Parathyroid adenoma (tissue), 2 donors: Measurements from ENCODE around the gene PTPN21.

Experiments used
- H2AFZ ChIP-seq: fragments of 300-600 bp; sonication (generic); one replicate; pipeline ENCODE4 v1.7.0; 2017; ENCODE audit warnings: antibody characterized with exemption, mild to moderate bottlenecking
- H3K27ac ChIP-seq: fragments of 300-600 bp; sonication (generic); one replicate; pipeline ENCODE4 v1.7.0; 2017
- H3K27me3 ChIP-seq: fragments of 300-600 bp; sonication (generic); one replicate; pipeline ENCODE4 v1.7.0; 2017; ENCODE audit warnings: low read length; ENCODE audit not compliant: control insufficient read depth, insufficient read depth
- H3K36me3 ChIP-seq: fragments of 300-600 bp; sonication (generic); one replicate; pipeline ENCODE4 v1.7.0; 2017; ENCODE audit warnings: low read length; ENCODE audit not compliant: control insufficient read depth, insufficient read depth
- H3K4me1 ChIP-seq: fragments of 300-600 bp; sonication (generic); one replicate; pipeline ENCODE4 v1.7.0; 2017; ENCODE audit warnings: control low read depth
- H3K4me2 ChIP-seq: fragments of 300-600 bp; sonication (generic); one replicate; pipeline ENCODE4 v1.7.0; 2017; ENCODE audit warnings: low read length
- H3K4me3 ChIP-seq: fragments of 300-600 bp; sonication (generic); one replicate; pipeline ENCODE4 v1.7.0; 2017; ENCODE audit warnings: low read depth, low read length
- H3K79me2 ChIP-seq: fragments of 300-600 bp; sonication (generic); one replicate; pipeline ENCODE4 v1.7.0; 2017; ENCODE audit warnings: control low read depth
- H3K9ac ChIP-seq: fragments of 300-600 bp; sonication (generic); one replicate; pipeline ENCODE4 v1.7.0; 2017; ENCODE audit warnings: mild to moderate bottlenecking
- H3K9me3 ChIP-seq: fragments of 300-600 bp; sonication (generic); one replicate; pipeline ENCODE4 v1.7.0; 2017; ENCODE audit warnings: low read length; ENCODE audit not compliant: control insufficient read depth
- CTCF ChIP-seq: fragments of 300-600 bp; sonication (generic); IDR thresholded peaks from one replicate; pipeline ENCODE4 v1.7.0; 2017; ENCODE audit warnings: antibody characterized with exemption, mild to moderate bottlenecking
- donor health status: primary hyperparathyroidism.

PTPN21 gene

GRCh38 chr14:88505621-88506020 lies 49.2 kb downstream of the PTPN21 start:
- no peaks in the 10 kb centered on the region for H3K27me3 ChIP-seq
- H3K4me1 ChIP-seq = no peaks in the 10 kb centered on the region
- H3K27ac ChIP-seq = no peak overlapping the region
- no peaks in the 10 kb centered on the region for H3K79me2 ChIP-seq
- no peak overlapping the region for H3K4me3 ChIP-seq
- no peak overlapping the region for H2AFZ ChIP-seq
- no peak overlapping the region for H3K4me2 ChIP-seq
- H3K9ac ChIP-seq = no peak overlapping the region
- no peaks in the 10 kb centered on the region for H3K9me3 ChIP-seq
- H3K36me3 ChIP-seq = no peaks in the 10 kb centered on the region
- TF ChIP-seq CTCF = no peak

- Histone ChIP-seq H2AFZ (no peak overlapping the region), H3K4me1 (no peaks in the 10 kb centered on the region), H3K79me2 (no peaks in the 10 kb centered on the region), H3K9me3 (no peaks in the 10 kb centered on the region), H3K27ac (no peak overlapping the region), H3K27me3 (no peaks in the 10 kb centered on the region), H3K4me2 (no peak overlapping the region), H3K9ac (no peak overlapping the region), H3K4me3 (no peak overlapping the region), H3K36me3 (no peaks in the 10 kb centered on the region)
- no peak for TF ChIP-seq CTCF
Measured at GRCh38 chr14:88504602-88505001, 50.2 kb downstream of the PTPN21 start.

DNA sequence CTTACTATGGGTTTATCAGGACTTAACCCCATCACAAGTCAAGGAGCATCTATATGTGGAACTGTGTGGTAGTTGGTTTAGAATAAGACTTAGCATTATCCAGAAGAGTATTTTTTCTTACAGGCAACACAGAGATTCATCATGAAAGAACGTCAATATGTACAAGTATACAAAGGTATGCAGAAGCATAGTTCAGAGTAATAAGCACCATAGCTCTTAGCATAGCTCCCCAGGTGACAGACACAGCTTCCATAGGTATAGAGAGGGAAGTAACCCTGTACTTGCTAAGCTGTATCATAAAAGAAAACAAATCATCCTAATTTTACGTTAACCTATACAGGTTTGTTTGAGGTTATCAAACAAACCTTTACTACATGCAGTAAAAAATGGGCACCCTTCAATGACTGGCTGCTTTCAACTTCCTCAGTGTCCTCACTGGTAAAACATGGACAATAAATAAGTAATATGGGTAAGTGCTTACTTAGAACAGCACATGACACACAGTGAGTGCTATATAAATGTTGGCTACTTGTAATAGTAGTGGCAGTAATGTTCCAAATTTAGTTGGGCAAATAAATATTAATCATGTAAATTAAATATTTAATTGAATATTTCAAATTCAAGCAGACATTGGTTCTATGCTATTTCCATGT lies 50.9 kb downstream of the PTPN21 start:
- Histone ChIP-seq H3K27me3 (no peaks in the 10 kb centered on the region), H3K36me3 (no peaks in the 10 kb centered on the region), H3K9me3 (no peaks in the 10 kb centered on the region), H3K4me1 (no peaks in the 10 kb centered on the region), H2AFZ (no peak overlapping the region), H3K4me2 (no peak overlapping the region), H3K4me3 (no peak overlapping the region), H3K9ac (no peak overlapping the region), H3K79me2 (no peaks in the 10 kb centered on the region), H3K27ac (no peak overlapping the region)
- no peak for TF ChIP-seq CTCF

DNA sequence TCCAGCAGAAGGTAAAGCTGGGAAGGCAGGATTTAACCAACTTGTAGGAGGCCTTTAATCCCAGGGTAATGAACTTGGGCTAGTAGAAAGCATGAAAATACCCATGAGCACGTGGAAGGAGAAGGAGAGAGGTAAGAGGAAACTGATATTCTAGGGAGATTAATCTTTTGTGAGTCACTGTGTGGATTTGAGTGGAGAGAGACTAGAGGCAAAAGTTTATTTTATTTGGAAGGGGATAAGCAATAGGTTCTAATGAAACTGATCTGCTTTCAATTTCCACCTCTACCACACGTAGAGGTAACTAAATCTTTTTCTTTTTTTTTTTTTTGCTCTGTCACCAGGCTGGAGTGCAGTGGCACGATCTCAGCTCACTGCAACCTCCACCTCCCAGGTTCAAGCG lies 52.1 kb downstream of the PTPN21 start:
- Histone ChIP-seq H3K4me2 (no peak overlapping the region), H3K27ac (no peak overlapping the region), H3K4me1 (no peaks in the 10 kb centered on the region), H3K36me3 (no peaks in the 10 kb centered on the region), H3K9me3 (no peaks in the 10 kb centered on the region), H3K9ac (no peak overlapping the region), H3K4me3 (no peak overlapping the region), H3K27me3 (no peaks in the 10 kb centered on the region), H3K79me2 (no peaks in the 10 kb centered on the region), H2AFZ (no peak overlapping the region)
- TF ChIP-seq CTCF = no peak

GRCh38 chr14:88500611-88501010 lies 54.2 kb downstream of the PTPN21 start:
- no peaks in the 10 kb centered on the region for H3K36me3 ChIP-seq
- no peak for TF ChIP-seq CTCF
- no peak overlapping the region for H2AFZ ChIP-seq

More at GRCh38 chr14:88500611-88501010, 54.2 kb downstream of the PTPN21 start:
- no peak overlapping the region for H3K27ac ChIP-seq
- H3K9ac ChIP-seq = no peak overlapping the region
- no peak overlapping the region for H3K4me3 ChIP-seq
- H3K27me3 ChIP-seq = no peaks in the 10 kb centered on the region
- H3K9me3 ChIP-seq = no peaks in the 10 kb centered on the region
- no peaks in the 10 kb centered on the region for H3K4me1 ChIP-seq
- no peak overlapping the region for H3K4me2 ChIP-seq
- H3K79me2 ChIP-seq = no peaks in the 10 kb centered on the region
